Karpas-422 (cell line): ENCODE data around the gene GABBR2. TPM values are rescaled to one million over a fixed set of nuclear protein-coding genes. Genes with fewer than 3 reads are reported as not detected.

Source experiments
- DNase-seq: peaks from one replicate; pipeline ENCODE4 v3.0.0-alpha.2; 2015
- H2AFZ ChIP-seq: fragments of 200-600 bp; sonication (generic); 2 replicates; pipeline ENCODE4 v1.6.1; 2014; ENCODE audit warnings: antibody characterized with exemption, low read length, mixed read lengths
- H3K27ac ChIP-seq: fragments of 200-600 bp; sonication (generic); 2 replicates; pipeline ENCODE4 v1.5.1; 2014; ENCODE audit warnings: mild to moderate bottlenecking, low read length, moderate library complexity
- H3K27me3 ChIP-seq: fragments of 200-600 bp; sonication (generic); 2 replicates; pipeline ENCODE4 v1.6.1; 2014; ENCODE audit warnings: low read length, mixed read lengths
- H3K36me3 ChIP-seq: fragments of 200-600 bp; sonication (generic); 2 replicates; pipeline ENCODE4 v1.6.1; 2014; ENCODE audit warnings: low read length, mixed read lengths; ENCODE audit not compliant: insufficient read depth
- H3K4me1 ChIP-seq: fragments of 200-600 bp; sonication (generic); 2 replicates; pipeline ENCODE4 v1.6.1; 2014; ENCODE audit warnings: mild to moderate bottlenecking, low read length, mixed read lengths
- H3K4me2 ChIP-seq: fragments of 200-600 bp; sonication (generic); 2 replicates; pipeline ENCODE4 v1.6.1; 2014; ENCODE audit warnings: low read length, low read depth, mild to moderate bottlenecking; ENCODE audit not compliant: poor library complexity, severe bottlenecking
- H3K4me3 ChIP-seq: fragments of 200-600 bp; sonication (generic); 2 replicates; pipeline ENCODE4 v1.5.1; 2014; ENCODE audit warnings: mild to moderate bottlenecking, antibody characterized with exemption, low read length, mixed read lengths
- H3K79me2 ChIP-seq: fragments of 200-600 bp; sonication (generic); 2 replicates; pipeline ENCODE4 v1.6.1; 2014; ENCODE audit warnings: mild to moderate bottlenecking, low read length, mixed read lengths
- H3K9ac ChIP-seq: fragments of 200-600 bp; sonication (generic); 2 replicates; pipeline ENCODE4 v1.6.0; 2014; ENCODE audit warnings: low read length
- H3K9me2 ChIP-seq: fragments of 200-600 bp; sonication (generic), shearing (Covaris generic); replicated peaks from 2 replicates; pipeline ENCODE4 v1.6.0; 2014; ENCODE audit warnings: mild to moderate bottlenecking, low read length, moderate library complexity; ENCODE audit not compliant: insufficient read depth
- H3K9me3 ChIP-seq: fragments of 300-700, 200-600 bp; sonication (generic); 2 replicates; pipeline ENCODE4 v1.6.1; 2014; ENCODE audit warnings: low read length, mixed read lengths
- H4K20me1 ChIP-seq: fragments of 200-600 bp; sonication (generic); 2 replicates; pipeline ENCODE4 v1.6.1; 2014; ENCODE audit warnings: mild to moderate bottlenecking, antibody characterized with exemption, low read length, low read depth; ENCODE audit not compliant: insufficient read depth
- total RNA-seq: library from RNA; depleted of rRNA; stranded (reverse); fragments of >200 nt; shearing (Covaris generic); gene quantifications from 2 replicates; pipeline ENCODE4 v1.2.3, GENCODE V29; 2014; ENCODE audit warnings: low replicate concordance; rRNA removed

Gene GABBR2
- total RNA-seq, result 0.30 and 2.5 TPM in 2 replicates

GRCh38 chr9:98708933-98709911, at the start of gene GABBR2:
TSS of gene GABBR2 (minus strand) at chr9:98708935. CDS start at chr9:98708737, 198 bp downstream.
- Histone ChIP-seq H3K4me1 (no peaks in the 10 kb centered on the region), H3K9me3 (no peaks in the 10 kb centered on the region), H3K4me3 (no peak within 1 kb of the TSS), H3K36me3 (no peaks in the 10 kb centered on the region), H3K9me2 (no peaks in the 10 kb centered on the region), H2AFZ (no peak within 1 kb of the TSS), H3K79me2 (no peaks in the 10 kb centered on the region), H3K4me2 (no peak within 1 kb of the TSS), H3K9ac (no peak within 1 kb of the TSS), H4K20me1 (no peaks in the 10 kb centered on the region), H3K27me3 (no peaks in the 10 kb centered on the region), H3K27ac (no peak within 1 kb of the TSS)
- DNase-seq, result no peak

GRCh38 chr9:98755006-98755618, 46.4 kb upstream of the GABBR2 start:
- Histone ChIP-seq H3K9me2 (no peaks in the 10 kb centered on the region), H3K27ac (no peak overlapping the region), H3K4me1 (peaks cover 12% of the 10 kb centered on the region), H3K4me2 (no peak overlapping the region), H4K20me1 (no peaks in the 10 kb centered on the region), H3K36me3 (peaks cover 19% of the 10 kb centered on the region), H3K9ac (no peak overlapping the region), H3K9me3 (no peaks in the 10 kb centered on the region), H2AFZ (no peak overlapping the region), H3K27me3 (no peaks in the 10 kb centered on the region), H3K79me2 (no peaks in the 10 kb centered on the region), H3K4me3 (no peak overlapping the region)
- no peak for DNase-seq

DNA sequence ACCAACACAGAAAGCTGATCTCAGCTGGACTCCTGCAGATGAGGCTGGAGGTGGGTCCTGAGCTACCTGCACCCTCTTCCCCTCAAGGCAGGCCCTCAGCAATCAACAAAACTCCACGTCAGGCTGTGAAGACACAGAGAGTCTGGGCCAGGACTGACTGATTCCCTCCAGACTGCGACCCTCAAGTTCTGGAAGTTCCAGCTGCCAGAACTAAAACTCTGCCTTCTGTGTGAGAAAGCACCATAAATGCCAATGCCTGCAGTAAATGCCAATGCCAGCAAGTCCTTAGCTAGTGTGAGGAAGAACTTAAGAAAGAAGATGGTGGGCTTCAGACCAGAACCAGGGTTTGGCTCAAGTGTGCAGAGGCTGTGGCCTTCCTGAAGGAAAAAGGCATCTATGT, 42.5 kb upstream of the GABBR2 start:
- Histone ChIP-seq H3K9me2 (no peaks in the 10 kb centered on the region), H3K79me2 (no peaks in the 10 kb centered on the region), H3K4me2 (no peak overlapping the region), H3K27me3 (no peaks in the 10 kb centered on the region), H3K9me3 (no peaks in the 10 kb centered on the region), H2AFZ (no peak overlapping the region), H3K4me1 (peaks cover 12% of the 10 kb centered on the region), H3K27ac (no peak overlapping the region), H4K20me1 (no peaks in the 10 kb centered on the region), H3K36me3 (peaks cover 7% of the 10 kb centered on the region), H3K9ac (no peak overlapping the region), H3K4me3 (no peak overlapping the region)
- no peak for DNase-seq

- Histone ChIP-seq H3K9me3 (no peaks in the 10 kb centered on the region), H3K9me2 (no peaks in the 10 kb centered on the region), H3K79me2 (no peaks in the 10 kb centered on the region), H3K4me2 (no peak overlapping the region), H3K27ac (no peak overlapping the region), H4K20me1 (no peaks in the 10 kb centered on the region), H2AFZ (no peak overlapping the region), H3K36me3 (peaks cover 7% of the 10 kb centered on the region), H3K4me3 (no peak overlapping the region), H3K4me1 (peaks cover 12% of the 10 kb centered on the region), H3K9ac (no peak overlapping the region), H3K27me3 (no peaks in the 10 kb centered on the region)
- no peak for DNase-seq
Measured at GRCh38 chr9:98750364-98751060, 41.8 kb upstream of the GABBR2 start.

DNA sequence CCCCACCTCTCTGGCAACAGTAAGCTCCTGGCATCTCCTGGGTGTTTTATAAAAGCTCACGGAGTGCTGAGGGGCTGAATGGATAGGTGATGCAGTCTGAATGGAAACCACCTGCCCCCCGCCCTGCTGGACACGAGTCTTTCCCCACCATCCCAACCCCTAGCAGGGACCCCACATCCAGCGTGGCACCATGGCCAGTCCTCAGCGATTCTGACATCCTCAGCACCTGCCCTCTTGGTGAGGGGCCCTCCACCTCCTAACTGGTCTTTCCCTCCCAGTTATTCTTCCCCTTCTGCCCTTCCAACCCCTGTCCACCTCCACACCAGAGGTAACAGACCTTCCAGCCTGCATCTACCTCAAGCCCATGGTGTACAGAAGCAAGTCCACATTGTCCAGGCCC, 38.7 kb upstream of the GABBR2 start:
- Histone ChIP-seq H3K36me3 (peaks cover 4% of the 10 kb centered on the region), H3K27me3 (no peaks in the 10 kb centered on the region), H2AFZ (no peak overlapping the region), H3K9me3 (no peaks in the 10 kb centered on the region), H4K20me1 (no peaks in the 10 kb centered on the region), H3K9me2 (no peaks in the 10 kb centered on the region), H3K4me2 (no peak overlapping the region), H3K4me1 (peaks cover 12% of the 10 kb centered on the region), H3K4me3 (no peak overlapping the region), H3K9ac (no peak overlapping the region), H3K27ac (no peak overlapping the region), H3K79me2 (no peaks in the 10 kb centered on the region)
- no peak for DNase-seq

GRCh38 chr9:98745470-98745869, 36.7 kb upstream of the GABBR2 start:
- Histone ChIP-seq H3K79me2 (no peaks in the 10 kb centered on the region), H3K36me3 (peaks cover 4% of the 10 kb centered on the region), H3K27me3 (no peaks in the 10 kb centered on the region), H3K27ac (no peak overlapping the region), H4K20me1 (no peaks in the 10 kb centered on the region), H3K9me2 (no peaks in the 10 kb centered on the region), H3K4me3 (no peak overlapping the region), H3K9me3 (no peaks in the 10 kb centered on the region), H3K9ac (no peak overlapping the region), H3K4me2 (no peak overlapping the region), H2AFZ (no peak overlapping the region), H3K4me1 (peaks cover 19% of the 10 kb centered on the region)
- DNase-seq, result no peak

DNA sequence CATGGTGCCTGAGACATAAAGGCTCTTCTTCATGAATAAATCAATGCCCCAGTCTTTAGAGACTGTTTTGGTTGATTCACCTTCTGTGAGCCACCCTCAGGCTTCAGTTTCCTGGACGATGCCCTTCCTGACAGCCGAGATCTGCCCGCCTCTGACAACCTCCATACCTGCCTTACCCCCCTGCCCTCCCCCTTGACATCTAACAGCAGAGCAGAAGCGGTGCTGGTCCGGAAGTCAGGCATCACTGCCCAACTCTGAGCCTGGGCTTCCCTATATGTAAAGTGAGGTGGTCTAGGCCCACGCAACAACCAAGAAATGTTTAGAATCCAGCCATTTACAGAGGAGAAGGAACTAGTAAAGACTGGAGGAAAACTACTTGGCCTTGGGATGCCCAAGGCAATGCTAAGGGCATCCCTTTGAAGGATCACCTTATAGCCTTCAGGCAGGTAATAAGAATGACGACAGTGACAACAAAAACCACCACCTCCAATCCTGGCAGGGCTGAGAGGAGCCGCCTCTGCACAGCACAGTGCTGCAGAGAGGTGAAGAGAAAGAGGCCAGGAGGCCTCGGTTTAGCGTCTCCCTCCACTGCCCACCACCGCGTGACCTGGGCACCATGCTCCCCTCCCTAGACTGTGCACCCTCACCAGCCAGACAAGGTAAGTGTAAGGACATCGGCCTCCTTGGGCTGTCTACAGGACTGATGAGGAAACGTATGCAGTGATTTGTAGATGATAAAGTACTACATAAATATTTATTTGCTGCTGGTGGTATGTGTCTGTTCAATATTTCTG, 35.3 kb upstream of the GABBR2 start:
- Histone ChIP-seq H3K4me1 (peaks cover 16% of the 10 kb centered on the region), H3K9ac (no peak overlapping the region), H3K4me3 (no peak overlapping the region), H3K79me2 (no peaks in the 10 kb centered on the region), H4K20me1 (no peaks in the 10 kb centered on the region), H3K36me3 (no peaks in the 10 kb centered on the region; the same call in none of the 2 replicates), H3K27ac (no peak overlapping the region), H3K27me3 (no peaks in the 10 kb centered on the region), H2AFZ (no peak overlapping the region), H3K9me3 (no peaks in the 10 kb centered on the region), H3K9me2 (no peaks in the 10 kb centered on the region), H3K4me2 (no peak overlapping the region)
- DNase-seq, result no peak
